PFSK-1 (cell line): ENCODE data around the gene MAP1S.

Experiments
- POLR2AphosphoS5 ChIP-seq: IDR thresholded peaks from 2 replicates; pipeline ENCODE4 v1.6.1; 2012; ENCODE audit warnings: low read depth, mild to moderate bottlenecking, control low read depth, low read length, moderate library complexity
- TAF1 ChIP-seq: IDR thresholded peaks from 2 replicates; pipeline ENCODE4 v1.6.1; 2012; ENCODE audit warnings: low read length, control low read depth, borderline replicate concordance; ENCODE audit not compliant: insufficient read depth
- TF ChIP-seq, protein P1 (sequence below), 2 experiments: IDR thresholded peaks; 2 replicates each; pipeline versions ENCODE4 v1.6.1 to v1.8.0; 2011 to 2012; ENCODE audit warnings: low read depth in 2 of 2, low read length in 2 of 2, control low read depth in 1 of 2, inconsistent platforms in 1 of 2, mild to moderate bottlenecking in 1 of 2, moderate library complexity in 1 of 2; ENCODE audit not compliant: insufficient read depth in 1 of 2

GRCh38 chr19:17681505-17682125 is 37.7 kb upstream of the MAP1S start:
- no peak for TF ChIP-seq POLR2AphosphoS5
- TF ChIP-seq, protein P1, sequence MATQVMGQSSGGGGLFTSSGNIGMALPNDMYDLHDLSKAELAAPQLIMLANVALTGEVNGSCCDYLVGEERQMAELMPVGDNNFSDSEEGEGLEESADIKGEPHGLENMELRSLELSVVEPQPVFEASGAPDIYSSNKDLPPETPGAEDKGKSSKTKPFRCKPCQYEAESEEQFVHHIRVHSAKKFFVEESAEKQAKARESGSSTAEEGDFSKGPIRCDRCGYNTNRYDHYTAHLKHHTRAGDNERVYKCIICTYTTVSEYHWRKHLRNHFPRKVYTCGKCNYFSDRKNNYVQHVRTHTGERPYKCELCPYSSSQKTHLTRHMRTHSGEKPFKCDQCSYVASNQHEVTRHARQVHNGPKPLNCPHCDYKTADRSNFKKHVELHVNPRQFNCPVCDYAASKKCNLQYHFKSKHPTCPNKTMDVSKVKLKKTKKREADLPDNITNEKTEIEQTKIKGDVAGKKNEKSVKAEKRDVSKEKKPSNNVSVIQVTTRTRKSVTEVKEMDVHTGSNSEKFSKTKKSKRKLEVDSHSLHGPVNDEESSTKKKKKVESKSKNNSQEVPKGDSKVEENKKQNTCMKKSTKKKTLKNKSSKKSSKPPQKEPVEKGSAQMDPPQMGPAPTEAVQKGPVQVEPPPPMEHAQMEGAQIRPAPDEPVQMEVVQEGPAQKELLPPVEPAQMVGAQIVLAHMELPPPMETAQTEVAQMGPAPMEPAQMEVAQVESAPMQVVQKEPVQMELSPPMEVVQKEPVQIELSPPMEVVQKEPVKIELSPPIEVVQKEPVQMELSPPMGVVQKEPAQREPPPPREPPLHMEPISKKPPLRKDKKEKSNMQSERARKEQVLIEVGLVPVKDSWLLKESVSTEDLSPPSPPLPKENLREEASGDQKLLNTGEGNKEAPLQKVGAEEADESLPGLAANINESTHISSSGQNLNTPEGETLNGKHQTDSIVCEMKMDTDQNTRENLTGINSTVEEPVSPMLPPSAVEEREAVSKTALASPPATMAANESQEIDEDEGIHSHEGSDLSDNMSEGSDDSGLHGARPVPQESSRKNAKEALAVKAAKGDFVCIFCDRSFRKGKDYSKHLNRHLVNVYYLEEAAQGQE (IDR thresholded peaks at IDR 0.05; ENCODE audit: insufficient read depth in 1 of 2, low read depth in 2 of 2, low read length in 2 of 2) = peak; percentile 98 to 99
- no peak for TF ChIP-seq TAF1
